ENCODE results near the gene SORCS3. TPM values are rescaled to one million over a fixed set of nuclear protein-coding genes. Genes with fewer than 3 reads are reported as not detected.

SORCS3 gene
- total RNA-seq, 2 donors from 2014 or later: not detected

DNA sequence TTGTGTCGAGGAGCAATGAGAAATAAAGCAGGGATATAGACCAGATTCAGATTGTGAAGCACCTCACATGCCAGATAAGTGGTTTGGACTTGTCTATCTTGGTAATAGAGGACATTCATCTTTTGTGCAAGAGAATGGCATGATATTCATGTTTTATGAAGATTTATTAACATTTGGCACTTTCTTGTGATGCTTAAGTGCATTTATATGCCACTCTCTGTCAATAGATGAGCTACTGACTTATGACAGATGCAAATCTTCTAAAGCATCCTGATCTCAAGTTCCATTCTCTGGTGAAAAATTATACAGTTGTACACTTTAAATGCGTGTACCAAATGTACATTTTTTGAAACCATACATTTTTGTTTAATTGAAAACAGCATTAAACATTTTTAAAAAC, 415.3 kb downstream of the SORCS3 start:
- Histone ChIP-seq H3K4me3 (no peak overlapping the region), H3K27ac (no peak overlapping the region), H3K4me1 (ENCODE audit: control insufficient read depth in 1 of 2, low read depth in 2 of 2) (no peaks in the 10 kb centered on the region), H3K27me3 (replicated peaks; ENCODE audit: insufficient read depth) (no peaks in the 10 kb centered on the region), H3K36me3 (no peaks in the 10 kb centered on the region), H3K9me3 (no peaks in the 10 kb centered on the region)
- no peak for ATAC-seq (ENCODE audit: insufficient number of reproducible peaks, low FRiP score, low read depth)
- DNase-seq (ENCODE audit: low spot score): no peak
- TF ChIP-seq CTCF (IDR thresholded peaks at IDR 0.05): no peak

GRCh38 chr10:105062951-105063350, 421.9 kb downstream of the SORCS3 start:
- no peaks in the 10 kb centered on the region for H3K36me3 ChIP-seq
- no peak for DNase-seq (ENCODE audit: low spot score)
- H3K4me3 ChIP-seq: no peak overlapping the region
- H3K27me3 ChIP-seq (replicated peaks; ENCODE audit: insufficient read depth): no peaks in the 10 kb centered on the region
- ATAC-seq (ENCODE audit: insufficient number of reproducible peaks, low FRiP score, low read depth): no peak
- H3K9me3 ChIP-seq: no peaks in the 10 kb centered on the region
- no peak overlapping the region for H3K27ac ChIP-seq
- no peaks in the 10 kb centered on the region for H3K4me1 ChIP-seq (ENCODE audit: control insufficient read depth in 1 of 2, low read depth in 2 of 2)
- TF ChIP-seq CTCF (IDR thresholded peaks at IDR 0.05): no peak

DNA sequence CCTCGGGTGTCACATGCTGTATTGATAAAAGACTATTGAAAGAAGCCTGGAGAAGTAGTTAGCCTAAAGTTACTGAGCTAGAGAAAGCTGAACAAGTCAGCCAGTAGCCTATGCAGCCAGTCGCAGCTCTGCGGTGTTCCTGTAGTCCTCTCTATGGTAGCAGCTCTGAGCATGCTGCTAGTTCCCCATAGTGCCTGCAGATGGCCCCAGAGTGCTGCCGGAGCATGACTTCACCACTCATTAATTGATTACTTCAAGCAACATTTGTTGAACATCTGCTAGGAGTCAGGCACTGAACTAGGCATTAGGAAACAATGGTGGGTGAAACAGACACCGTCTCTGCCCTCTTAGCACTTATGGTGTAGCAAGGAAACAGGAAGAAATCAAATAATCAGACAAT, 422.7 kb downstream of the SORCS3 start:
- Histone ChIP-seq H3K27me3 (replicated peaks; ENCODE audit: insufficient read depth) (no peaks in the 10 kb centered on the region), H3K4me1 (ENCODE audit: control insufficient read depth in 1 of 2, low read depth in 2 of 2) (no peaks in the 10 kb centered on the region), H3K36me3 (no peaks in the 10 kb centered on the region), H3K4me3 (no peak overlapping the region), H3K9me3 (no peaks in the 10 kb centered on the region), H3K27ac (no peak overlapping the region)
- no peak for TF ChIP-seq CTCF (IDR thresholded peaks at IDR 0.05)
- DNase-seq (ENCODE audit: low spot score) (no peak), ATAC-seq (ENCODE audit: insufficient number of reproducible peaks, low FRiP score, low read depth) (no peak)

DNA sequence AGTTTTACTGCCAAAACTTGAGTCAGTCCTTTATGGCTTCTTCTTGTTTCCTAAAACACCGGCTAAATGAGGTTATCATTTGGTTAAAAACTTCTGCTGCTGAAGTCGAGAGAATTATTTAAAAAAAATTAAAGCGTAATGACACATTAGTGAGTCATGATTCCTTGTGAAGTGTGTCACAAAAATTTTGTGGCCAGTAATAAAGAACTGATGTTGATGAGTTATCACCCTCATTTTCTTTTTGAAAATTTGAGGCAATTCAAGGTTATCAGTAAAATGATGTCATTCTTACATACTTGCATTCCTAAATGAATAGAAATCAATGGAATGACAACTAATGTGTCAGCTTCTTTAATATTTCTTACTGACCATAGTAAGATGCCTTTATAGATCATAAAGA, 427.4 kb downstream of the SORCS3 start:
- no peaks in the 10 kb centered on the region for H3K36me3 ChIP-seq
- ATAC-seq (ENCODE audit: insufficient number of reproducible peaks, low FRiP score, low read depth) (no peak), DNase-seq (ENCODE audit: low spot score) (no peak)
- no peak overlapping the region for H3K27ac ChIP-seq
- H3K27me3 ChIP-seq (replicated peaks; ENCODE audit: insufficient read depth): no peaks in the 10 kb centered on the region
- H3K4me1 ChIP-seq (ENCODE audit: control insufficient read depth in 1 of 2, low read depth in 2 of 2): no peaks in the 10 kb centered on the region
- no peaks in the 10 kb centered on the region for H3K9me3 ChIP-seq
- TF ChIP-seq CTCF (IDR thresholded peaks at IDR 0.05): no peak
- no peak overlapping the region for H3K4me3 ChIP-seq

DNA sequence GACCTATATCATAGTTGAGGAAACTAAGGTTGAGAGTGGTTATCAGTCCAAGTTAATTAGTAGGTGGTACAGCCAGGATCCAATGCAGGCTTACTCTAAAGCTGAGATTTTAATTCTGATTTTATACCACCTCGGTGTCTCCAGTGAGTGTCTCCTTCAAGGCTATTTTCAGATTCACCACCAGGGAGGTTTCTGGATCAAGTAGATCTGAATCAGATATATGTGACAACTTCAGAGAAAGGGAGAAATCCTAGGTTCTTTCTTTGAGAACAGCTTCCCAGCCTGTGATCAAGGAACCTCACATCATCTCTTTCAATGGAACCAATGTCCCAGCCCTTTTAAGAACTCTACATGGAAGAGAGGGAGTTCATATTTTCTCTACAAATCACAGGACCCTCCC, 429.2 kb downstream of the SORCS3 start:
- no peak for DNase-seq (ENCODE audit: low spot score)
- no peaks in the 10 kb centered on the region for H3K27me3 ChIP-seq (replicated peaks; ENCODE audit: insufficient read depth)
- no peaks in the 10 kb centered on the region for H3K36me3 ChIP-seq
- no peak overlapping the region for H3K4me3 ChIP-seq
- no peak for TF ChIP-seq CTCF (IDR thresholded peaks at IDR 0.05)
- H3K27ac ChIP-seq: no peak overlapping the region
- H3K9me3 ChIP-seq: no peaks in the 10 kb centered on the region
- ATAC-seq (ENCODE audit: insufficient number of reproducible peaks, low FRiP score, low read depth): no peak
- H3K4me1 ChIP-seq (ENCODE audit: control insufficient read depth in 1 of 2, low read depth in 2 of 2): no peaks in the 10 kb centered on the region

Data from thoracic aorta (tissue), 2 donors.